Kidney epithelial cell (primary cell): ENCODE data around the gene MRPL52. TPM values are rescaled to one million over a fixed set of nuclear protein-coding genes. Genes with fewer than 3 reads are reported as not detected.
A peak's percentile ranks its signal among the peaks of the same experiment; 100 is the strongest.

ENCODE experiments used
- DNase-seq: peaks from one replicate; pipeline ENCODE4 v3.0.0-alpha.2; 2010; ENCODE audit warnings: low read depth
- H3K27me3 ChIP-seq: 2 replicates; pipeline ENCODE4 v1.6.0; 2011; ENCODE audit warnings: low read length; ENCODE audit not compliant: control insufficient read depth, insufficient read depth
- H3K36me3 ChIP-seq: 2 replicates; pipeline ENCODE4 v1.5.1; 2011; ENCODE audit warnings: low read length; ENCODE audit not compliant: control insufficient read depth, insufficient read depth
- H3K4me3 ChIP-seq: 2 replicates; pipeline ENCODE4 v1.5.1; 2011; ENCODE audit warnings: low read depth, mild to moderate bottlenecking, control low read depth, low read length
- CTCF ChIP-seq: IDR thresholded peaks from 2 replicates; pipeline ENCODE4 v1.5.1; 2011; ENCODE audit warnings: mild to moderate bottlenecking, moderate library complexity, low read length, control low read depth, inconsistent platforms; ENCODE audit not compliant: insufficient read depth, poor library complexity, severe bottlenecking
- total RNA-seq: library from RNA; depleted of rRNA; stranded (reverse); fragments of >200 nt; gene quantifications from 2 replicates; pipeline ENCODE4 v1.2.3, GENCODE V29; 2015

The MRPL52 gene
- total RNA-seq, 1 donor from 2014 or later, result 362 TPM

GRCh38 chr14:22838631-22839041 lies 8.9 kb downstream of the MRPL52 start:
- Histone ChIP-seq H3K4me3 (peak overlapping the region; percentile 94), H3K36me3 (no peaks in the 10 kb centered on the region), H3K27me3 (no peaks in the 10 kb centered on the region)
- no peak for TF ChIP-seq CTCF
- DNase-seq, result no peak

GRCh38 chr14:22839159-22839779 lies 9.6 kb downstream of the MRPL52 start:
- H3K27me3 ChIP-seq, result no peaks in the 10 kb centered on the region
- peak overlapping the region; percentile 94 for H3K4me3 ChIP-seq
- DNase-seq, result no peak
- no peaks in the 10 kb centered on the region for H3K36me3 ChIP-seq
- no peak for TF ChIP-seq CTCF

DNA sequence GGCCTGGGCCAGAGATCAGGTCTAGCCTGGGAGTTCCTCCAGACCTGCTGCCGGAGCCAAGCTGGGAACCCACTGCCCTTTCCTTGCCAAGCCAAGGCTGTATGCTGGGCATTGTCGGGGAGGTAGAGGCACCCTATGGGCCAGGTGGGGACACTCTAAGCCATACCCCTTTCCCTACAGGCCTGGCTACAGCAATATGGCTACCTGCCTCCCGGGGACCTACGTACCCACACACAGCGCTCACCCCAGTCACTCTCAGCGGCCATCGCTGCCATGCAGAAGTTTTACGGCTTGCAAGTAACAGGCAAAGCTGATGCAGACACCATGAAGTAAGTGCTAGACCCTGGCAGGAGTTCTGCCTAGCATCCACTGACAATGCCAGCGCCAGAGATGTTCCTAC lies 11.6 kb downstream of the MRPL52 start:
- no peak for TF ChIP-seq CTCF
- no peaks in the 10 kb centered on the region for H3K27me3 ChIP-seq
- no peaks in the 10 kb centered on the region for H3K36me3 ChIP-seq
- DNase-seq, result no peak
- no peak overlapping the region for H3K4me3 ChIP-seq

- TF ChIP-seq CTCF, result no peak
- no peak for DNase-seq
These were observed 12.1 kb downstream of the MRPL52 start for GRCh38 chr14:22841769-22842168.

DNA sequence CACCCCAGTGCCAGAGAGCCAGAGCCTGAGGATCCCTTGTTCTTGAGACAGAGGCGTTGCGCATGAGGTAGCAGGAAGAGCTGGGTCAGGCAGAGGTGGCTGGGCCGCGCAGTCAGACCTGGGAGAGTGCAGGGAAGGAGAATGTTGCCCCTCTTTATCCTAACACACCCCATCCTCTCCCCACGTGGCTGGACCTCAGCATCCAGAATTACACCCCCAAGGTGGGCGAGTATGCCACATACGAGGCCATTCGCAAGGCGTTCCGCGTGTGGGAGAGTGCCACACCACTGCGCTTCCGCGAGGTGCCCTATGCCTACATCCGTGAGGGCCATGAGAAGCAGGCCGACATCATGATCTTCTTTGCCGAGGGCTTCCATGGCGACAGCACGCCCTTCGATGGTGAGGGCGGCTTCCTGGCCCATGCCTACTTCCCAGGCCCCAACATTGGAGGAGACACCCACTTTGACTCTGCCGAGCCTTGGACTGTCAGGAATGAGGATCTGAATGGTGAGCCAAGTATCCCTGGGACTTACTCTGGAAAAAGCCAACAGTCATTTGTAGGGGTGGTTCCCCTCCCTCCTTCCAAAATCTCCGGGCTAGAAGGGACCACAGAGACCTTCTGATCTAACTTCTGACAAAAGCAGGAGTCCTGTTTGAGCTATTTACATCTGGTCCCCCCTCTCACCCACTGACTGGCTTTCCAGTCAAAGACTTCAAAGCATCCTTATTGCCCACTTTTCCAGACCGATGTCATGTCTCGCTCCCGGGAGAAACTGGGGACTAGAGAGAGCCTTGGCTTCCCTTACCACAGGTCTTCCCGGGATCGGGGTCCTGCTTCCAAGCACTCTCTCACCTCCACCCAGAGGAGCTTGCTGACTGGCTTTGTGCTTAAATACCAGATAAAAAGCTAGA lies 12.8 kb downstream of the MRPL52 start:
- peaks cover 4% of the 10 kb centered on the region for H3K36me3 ChIP-seq
- DNase-seq, result no peak
- no peak for TF ChIP-seq CTCF
- no peaks in the 10 kb centered on the region for H3K27me3 ChIP-seq
- no peak overlapping the region for H3K4me3 ChIP-seq

More at GRCh38 chr14:22841769-22842168, 12.1 kb downstream of the MRPL52 start:
- no peaks in the 10 kb centered on the region for H3K27me3 ChIP-seq
- peaks cover under 1% of the 10 kb centered on the region for H3K36me3 ChIP-seq
- no peak overlapping the region for H3K4me3 ChIP-seq
